NCI-H2107 treated with DMSO at 0.1 percent for 48 hours (cell line): Measurements from ENCODE around the gene PSMG1.

ENCODE experiments used
- DNase-seq: peaks from one replicate; lab custom pipeline; 2025; ENCODE audit not compliant: unreplicated experiment; lab: John Stamatoyannopoulos, UW

The PSMG1 gene

DNA sequence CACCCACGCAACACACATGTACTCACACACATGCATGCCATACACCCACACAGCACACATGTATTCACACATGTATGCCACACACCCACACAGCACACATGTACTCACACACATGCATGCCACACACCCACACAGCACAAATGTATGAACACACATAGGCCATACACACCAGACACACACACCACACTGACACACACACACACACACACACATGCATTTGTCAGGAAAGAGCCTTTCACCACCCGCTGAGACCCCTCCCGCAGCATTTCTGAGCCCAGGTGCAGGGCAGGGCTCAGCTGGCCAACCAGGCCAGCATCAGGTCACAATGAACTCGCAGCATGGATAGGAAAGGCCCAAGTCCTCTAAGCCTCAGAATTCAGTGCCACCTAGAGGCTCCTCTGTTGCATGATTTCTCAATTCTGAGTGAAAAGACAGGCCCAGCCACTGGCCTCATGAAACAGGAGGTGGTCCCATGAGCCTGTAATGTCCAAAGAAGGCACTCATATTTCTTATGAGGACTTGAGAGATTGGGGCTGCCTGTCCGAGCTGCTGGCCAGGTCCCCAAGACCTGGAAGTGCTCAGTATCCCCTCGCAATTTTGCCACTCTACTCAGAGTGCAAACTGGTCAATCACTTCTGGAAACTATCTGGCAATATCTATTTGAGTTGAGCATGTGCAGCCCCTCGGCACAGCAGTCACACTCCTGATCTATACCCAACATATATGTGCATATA is 57.3 kb downstream of the PSMG1 start:
- DNase-seq, result peak; percentile 92
